ENCODE measurements around the gene MYLK2. TPM values are rescaled to one million over a fixed set of nuclear protein-coding genes. Genes with fewer than 3 reads are reported as not detected.

MYLK2 gene
- total and polyA plus RNA-seq, 10 of the 15 experiments (the other 5 are each of a cell fraction or from before 2014, with no cell fraction given), result 0.04 to 0.67 (median 0.18) TPM; not detected in 1

- TF ChIP-seq, protein P1, sequence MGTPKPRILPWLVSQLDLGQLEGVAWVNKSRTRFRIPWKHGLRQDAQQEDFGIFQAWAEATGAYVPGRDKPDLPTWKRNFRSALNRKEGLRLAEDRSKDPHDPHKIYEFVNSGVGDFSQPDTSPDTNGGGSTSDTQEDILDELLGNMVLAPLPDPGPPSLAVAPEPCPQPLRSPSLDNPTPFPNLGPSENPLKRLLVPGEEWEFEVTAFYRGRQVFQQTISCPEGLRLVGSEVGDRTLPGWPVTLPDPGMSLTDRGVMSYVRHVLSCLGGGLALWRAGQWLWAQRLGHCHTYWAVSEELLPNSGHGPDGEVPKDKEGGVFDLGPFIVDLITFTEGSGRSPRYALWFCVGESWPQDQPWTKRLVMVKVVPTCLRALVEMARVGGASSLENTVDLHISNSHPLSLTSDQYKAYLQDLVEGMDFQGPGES (IDR thresholded peaks at IDR 0.05), result no peak
- TF ChIP-seq ATF7 (IDR thresholded peaks at IDR 0.05; ENCODE audit: low read depth) (no peak), ETV6 (conservative IDR thresholded peaks at IDR 0.05 in 1 of 2, IDR thresholded peaks at IDR 0.05 in 1 of 2; ENCODE audit: borderline replicate concordance in 1 of 2, low read depth in 1 of 2) (no peak), GATAD2B (conservative IDR thresholded peaks at IDR 0.05; ENCODE audit: low read depth) (peak; percentile 95; the same call in 1 of the 2 replicates), YBX1 (IDR thresholded peaks at IDR 0.05) (no peak), CBX5 (IDR thresholded peaks at IDR 0.05; ENCODE audit: low read depth) (no peak), CHD1 (IDR thresholded peaks at IDR 0.05; ENCODE audit: low read depth, low read length) (no peak), CBX3 (IDR thresholded peaks at IDR 0.05; ENCODE audit: borderline replicate concordance, low read depth) (no peak), POU2F2 (IDR thresholded peaks at IDR 0.05; ENCODE audit: borderline replicate concordance, low read depth, low read length) (no peak), ZNF207 (IDR thresholded peaks at IDR 0.05; ENCODE audit: borderline replicate concordance) (no peak), POLR2AphosphoS5 (IDR thresholded peaks at IDR 0.05; ENCODE audit: low read length) (no peak), BMI1 (IDR thresholded peaks at IDR 0.05; ENCODE audit: borderline replicate concordance) (no peak), ZNF384 (IDR thresholded peaks at IDR 0.05; ENCODE audit: borderline replicate concordance, low read depth, low read length) (no peak), ZNF274 (IDR thresholded peaks at IDR 0.05; ENCODE audit: insufficient read depth, insufficient read length) (no peak), EGR1 (IDR thresholded peaks at IDR 0.05; ENCODE audit: borderline replicate concordance in 1 of 2, low read depth in 2 of 2, low read length in 2 of 2) (peak in 1 of 2 experiments; percentile 12; a peak in 1 of 3 replicates), PAX5 (IDR thresholded peaks at IDR 0.05; ENCODE audit: borderline replicate concordance, low read depth, low read length) (no peak), MYB (IDR thresholded peaks at IDR 0.05; ENCODE audit: borderline replicate concordance, low read depth, low read length) (no peak), POLR2A (IDR thresholded peaks at IDR 0.05; ENCODE audit: low read depth, low read length) (peak; percentile 25; the same call in 1 of the 2 replicates), CBFB (IDR thresholded peaks at IDR 0.05; ENCODE audit: low read depth) (no peak), CHD4 (IDR thresholded peaks at IDR 0.05) (no peak), CREB1 (IDR thresholded peaks at IDR 0.05; ENCODE audit: low read depth) (no peak), SMARCA5 (IDR thresholded peaks at IDR 0.05) (no peak), SREBF1 (IDR thresholded peaks at IDR 0.05; ENCODE audit: low read length) (no peak), LARP7 (IDR thresholded peaks at IDR 0.05) (peak; percentile 72), SUPT20H (IDR thresholded peaks at IDR 0.05; ENCODE audit: borderline replicate concordance, control insufficient read depth, low read depth, low read length) (no peak), NFXL1 (IDR thresholded peaks at IDR 0.05; ENCODE audit: borderline replicate concordance) (no peak), KLF5 (IDR thresholded peaks at IDR 0.05; ENCODE audit: partially characterized antibody) (peak; percentile 56), ZNF217 (IDR thresholded peaks at IDR 0.05) (0 out of 2 replicates have a peak, but pooled peaks have one; percentile 26)
- TF ChIP-seq, protein P2, sequence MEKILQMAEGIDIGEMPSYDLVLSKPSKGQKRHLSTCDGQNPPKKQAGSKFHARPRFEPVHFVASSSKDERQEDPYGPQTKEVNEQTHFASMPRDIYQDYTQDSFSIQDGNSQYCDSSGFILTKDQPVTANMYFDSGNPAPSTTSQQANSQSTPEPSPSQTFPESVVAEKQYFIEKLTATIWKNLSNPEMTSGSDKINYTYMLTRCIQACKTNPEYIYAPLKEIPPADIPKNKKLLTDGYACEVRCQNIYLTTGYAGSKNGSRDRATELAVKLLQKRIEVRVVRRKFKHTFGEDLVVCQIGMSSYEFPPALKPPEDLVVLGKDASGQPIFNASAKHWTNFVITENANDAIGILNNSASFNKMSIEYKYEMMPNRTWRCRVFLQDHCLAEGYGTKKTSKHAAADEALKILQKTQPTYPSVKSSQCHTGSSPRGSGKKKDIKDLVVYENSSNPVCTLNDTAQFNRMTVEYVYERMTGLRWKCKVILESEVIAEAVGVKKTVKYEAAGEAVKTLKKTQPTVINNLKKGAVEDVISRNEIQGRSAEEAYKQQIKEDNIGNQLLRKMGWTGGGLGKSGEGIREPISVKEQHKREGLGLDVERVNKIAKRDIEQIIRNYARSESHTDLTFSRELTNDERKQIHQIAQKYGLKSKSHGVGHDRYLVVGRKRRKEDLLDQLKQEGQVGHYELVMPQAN (conservative IDR thresholded peaks at IDR 0.05), result peak; percentile 63
- TF ChIP-seq, protein P3, sequence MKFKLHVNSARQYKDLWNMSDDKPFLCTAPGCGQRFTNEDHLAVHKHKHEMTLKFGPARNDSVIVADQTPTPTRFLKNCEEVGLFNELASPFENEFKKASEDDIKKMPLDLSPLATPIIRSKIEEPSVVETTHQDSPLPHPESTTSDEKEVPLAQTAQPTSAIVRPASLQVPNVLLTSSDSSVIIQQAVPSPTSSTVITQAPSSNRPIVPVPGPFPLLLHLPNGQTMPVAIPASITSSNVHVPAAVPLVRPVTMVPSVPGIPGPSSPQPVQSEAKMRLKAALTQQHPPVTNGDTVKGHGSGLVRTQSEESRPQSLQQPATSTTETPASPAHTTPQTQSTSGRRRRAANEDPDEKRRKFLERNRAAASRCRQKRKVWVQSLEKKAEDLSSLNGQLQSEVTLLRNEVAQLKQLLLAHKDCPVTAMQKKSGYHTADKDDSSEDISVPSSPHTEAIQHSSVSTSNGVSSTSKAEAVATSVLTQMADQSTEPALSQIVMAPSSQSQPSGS (IDR thresholded peaks at IDR 0.05; ENCODE audit: low read length), result no peak
Observed at GRCh38 chr20:31869942-31870725, 51.0 kb downstream of the MYLK2 start, which contains the start of the genes DUSP15 and TTLL9 (continued).

Data from GM12878 (cell line).